ENCODE data around the gene PLEKHG4B.
"Not testable (repeated sequence)": the region's sequence is repeated elsewhere in the genome, so short reads cannot be mapped to it uniquely, and the experiment has no call there.

The PLEKHG4B gene

DNA sequence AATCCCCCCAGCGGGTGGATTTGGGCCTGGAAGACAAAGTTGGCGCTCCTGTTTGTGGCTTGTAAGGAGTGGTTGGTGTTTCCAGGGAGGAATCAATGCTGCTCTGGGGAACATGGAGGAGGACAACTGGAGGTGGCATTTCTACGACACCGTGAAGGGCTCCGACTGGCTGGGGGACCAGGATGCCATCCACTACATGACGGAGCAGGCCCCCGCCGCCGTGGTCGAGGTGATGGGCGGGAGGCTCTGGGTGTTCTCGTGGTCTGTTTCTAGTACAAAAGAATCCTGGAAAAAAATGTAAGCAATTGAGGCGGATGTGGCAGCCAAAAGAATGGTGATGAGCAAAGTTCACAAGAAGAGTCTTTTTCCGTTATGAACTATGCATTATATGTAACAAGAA lies 133.4 kb downstream of the PLEKHG4B start:
- DNase-seq (ENCODE audit: low read depth in 2 of 2): no peak

DNA sequence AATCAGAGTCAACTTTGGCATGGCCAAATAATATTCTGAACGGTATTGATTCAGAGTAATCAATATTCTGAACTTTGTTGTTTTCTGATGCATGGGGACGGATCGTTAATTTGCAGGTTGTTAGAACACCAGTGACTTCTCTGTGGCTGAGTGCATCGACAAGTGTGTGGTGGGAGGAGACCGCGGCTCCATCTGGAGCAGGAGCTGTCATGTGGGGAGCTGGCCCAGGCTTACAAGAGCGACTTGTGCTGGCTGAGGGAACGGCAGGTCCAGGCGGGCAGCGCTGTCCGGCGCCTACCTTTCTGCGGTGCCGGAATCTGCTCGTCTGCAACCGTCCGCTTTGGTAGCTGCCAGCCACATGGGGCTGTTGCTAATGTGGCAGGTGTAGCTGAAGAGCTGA lies 135.4 kb downstream of the PLEKHG4B start:
- not testable (repeated sequence) for DNase-seq (ENCODE audit: low read depth in 2 of 2)

DNA sequence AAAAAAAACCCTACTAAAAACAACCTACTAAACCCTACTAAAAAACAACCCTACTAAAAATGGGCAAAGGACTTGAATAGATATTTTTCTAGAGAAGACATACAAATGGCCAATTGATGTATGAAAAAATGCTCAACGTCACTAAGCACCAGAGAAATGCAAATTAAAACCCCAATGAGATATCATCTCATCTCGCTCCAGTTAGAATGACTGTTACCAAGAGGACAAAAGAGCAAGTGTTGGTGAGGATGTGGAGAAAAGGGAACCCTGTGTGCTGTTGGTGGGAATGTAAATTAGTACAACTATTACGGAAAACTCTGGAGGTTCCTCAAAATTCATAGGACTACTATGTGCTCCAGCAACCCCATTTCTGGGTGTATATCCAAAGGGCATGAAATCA lies 136.9 kb downstream of the PLEKHG4B start:
- no peak for DNase-seq (ENCODE audit: low read depth in 2 of 2)

DNA sequence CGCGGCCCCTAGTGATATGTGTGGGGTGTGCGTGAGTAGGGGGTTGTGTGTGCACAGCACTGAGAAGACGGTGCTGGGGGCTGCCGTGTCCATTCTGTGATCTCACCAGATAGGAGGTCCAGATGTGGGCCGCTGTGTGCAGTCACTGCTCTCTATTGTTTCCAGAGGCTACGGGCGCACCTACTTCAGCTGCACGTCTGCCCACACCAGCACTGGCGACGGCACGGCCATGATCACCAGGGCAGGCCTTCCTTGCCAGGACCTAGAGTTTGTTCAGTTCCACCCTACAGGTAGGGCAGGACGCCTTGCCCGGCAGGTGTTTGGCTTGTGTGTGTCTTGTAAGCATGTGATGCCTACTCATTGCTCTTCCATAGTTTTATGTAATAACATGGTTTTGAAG lies 138.7 kb downstream of the PLEKHG4B start:
- DNase-seq (ENCODE audit: low read depth in 2 of 2): no peak

DNA sequence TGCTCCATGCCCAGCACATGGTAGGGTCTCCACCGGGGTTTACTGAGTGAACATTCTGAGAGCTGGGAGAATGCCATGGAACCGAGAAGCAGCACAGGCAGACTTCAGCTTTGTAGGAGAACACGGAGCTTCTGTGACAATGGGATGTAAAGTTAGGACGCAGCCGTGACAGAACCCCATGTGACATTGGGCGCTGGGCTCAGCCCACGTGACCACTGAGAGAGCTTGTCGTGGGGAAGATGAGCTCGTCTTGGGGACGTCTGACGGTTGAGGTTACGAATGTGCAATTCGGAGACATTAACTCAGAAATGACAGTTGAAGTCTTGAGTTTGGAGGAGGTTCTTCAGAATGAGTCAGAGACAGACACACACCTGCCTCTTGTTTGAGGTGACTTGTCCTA lies 139.7 kb downstream of the PLEKHG4B start:
- DNase-seq (ENCODE audit: low read depth in 2 of 2): no peak

DNA sequence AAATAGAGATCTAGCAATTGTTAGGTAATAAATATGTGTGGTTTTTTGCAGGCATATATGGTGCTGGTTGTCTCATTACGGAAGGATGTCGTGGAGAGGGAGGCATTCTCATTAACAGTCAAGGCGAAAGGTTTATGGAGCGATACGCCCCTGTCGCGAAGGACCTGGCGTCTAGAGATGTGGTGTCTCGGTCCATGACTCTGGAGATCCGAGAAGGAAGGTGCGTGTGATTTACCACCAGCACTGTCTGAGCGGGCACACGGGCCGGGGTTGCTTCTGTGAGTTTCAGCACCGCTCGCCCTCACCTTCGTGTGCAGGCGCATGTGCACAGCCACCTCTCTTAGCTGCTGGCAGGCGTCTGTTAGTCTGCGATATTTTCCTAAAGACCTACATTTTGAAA lies 141.5 kb downstream of the PLEKHG4B start:
- not testable (repeated sequence) for DNase-seq (ENCODE audit: low read depth in 2 of 2)

DNA sequence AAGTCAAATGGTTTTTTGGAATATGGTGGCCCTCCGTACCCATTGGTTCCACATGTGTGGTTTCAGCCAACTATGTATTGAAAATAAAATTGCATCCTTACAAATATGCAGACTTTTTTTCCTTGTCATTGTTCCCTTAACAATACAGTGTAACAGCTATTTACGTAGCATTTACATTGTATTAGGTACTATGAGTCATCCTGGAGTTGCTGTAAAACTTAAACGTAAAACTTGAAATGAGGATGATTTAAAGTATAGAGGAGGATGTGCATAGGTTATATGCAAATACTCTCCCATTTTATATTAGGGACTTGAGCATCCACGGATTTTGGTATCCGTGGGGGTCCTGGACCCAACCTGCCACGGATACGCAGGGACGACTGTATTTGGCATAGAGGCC lies 142.5 kb downstream of the PLEKHG4B start:
- DNase-seq (ENCODE audit: low read depth in 2 of 2): no peak

DNA sequence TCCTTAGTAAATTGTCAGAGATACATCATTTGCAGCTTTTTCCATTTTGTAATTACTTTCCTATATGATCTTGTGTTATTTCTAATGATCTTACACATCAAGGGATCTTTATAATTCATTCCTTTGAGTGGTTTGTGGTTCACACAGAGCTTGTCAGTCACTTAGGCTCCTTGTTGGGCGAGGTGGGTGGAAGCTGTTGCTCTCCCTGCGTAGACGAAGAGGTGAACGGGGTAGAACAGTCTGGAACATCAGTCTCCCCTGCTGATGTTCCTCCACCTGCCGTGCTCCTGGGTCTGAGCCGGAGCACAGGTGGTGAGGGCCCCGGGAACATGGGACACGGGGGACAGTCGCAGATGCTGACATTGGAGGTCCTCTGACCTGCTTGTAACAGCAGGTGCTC lies 143.6 kb downstream of the PLEKHG4B start:
- not testable (repeated sequence) for DNase-seq (ENCODE audit: low read depth in 2 of 2)

DNA sequence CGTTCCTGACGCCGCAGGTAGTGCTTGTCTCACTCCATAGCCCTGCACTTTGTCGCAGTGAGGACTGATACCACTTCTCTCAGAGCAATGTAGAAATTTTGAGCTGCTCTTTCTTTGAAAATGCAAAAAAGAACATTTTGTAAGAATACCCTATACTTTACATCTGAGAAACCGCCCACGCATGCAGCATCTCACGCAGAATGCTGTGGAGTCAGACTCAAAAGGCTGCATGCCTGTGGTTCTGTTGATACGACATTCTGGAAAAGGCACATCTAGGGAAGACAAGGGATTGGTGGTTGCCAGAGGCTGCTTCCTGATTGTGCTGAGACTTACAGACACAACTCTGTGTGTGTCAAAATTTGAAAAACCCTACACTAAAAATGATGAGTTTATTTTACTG lies 146.0 kb downstream of the PLEKHG4B start:
- not testable (repeated sequence) for DNase-seq (ENCODE audit: low read depth in 2 of 2)
